IPS-18a (cell line): ENCODE data around the gene AGPAT4.
"Not testable (repeated sequence)": the region's sequence is repeated elsewhere in the genome, so short reads cannot be mapped to it uniquely, and the experiment has no call there.

Source experiments
- H3K27ac ChIP-seq: one replicate; pipeline ENCODE4 v1.5.1; 2013; ENCODE audit warnings: low read length
- H3K27me3 ChIP-seq: one replicate; pipeline ENCODE4 v1.6.1; 2013; ENCODE audit warnings: mild to moderate bottlenecking, low read length; ENCODE audit not compliant: control insufficient read depth, insufficient read depth
- H3K36me3 ChIP-seq: one replicate; pipeline ENCODE4 v1.6.1; 2013; ENCODE audit warnings: low read depth, low read length; ENCODE audit not compliant: control insufficient read depth
- H3K4me1 ChIP-seq: one replicate; pipeline ENCODE4 v1.6.1; 2013; ENCODE audit warnings: low read depth, low read length; ENCODE audit not compliant: control insufficient read depth
- H3K4me3 ChIP-seq: one replicate; pipeline ENCODE4 v1.5.1; 2013; ENCODE audit warnings: low read length
- H3K9ac ChIP-seq: one replicate; pipeline ENCODE4 v1.6.1; 2013; ENCODE audit warnings: mild to moderate bottlenecking, low read length, moderate library complexity
- H3K9me3 ChIP-seq: one replicate; pipeline ENCODE4 v1.6.1; 2013; ENCODE audit warnings: low read depth, low read length; ENCODE audit not compliant: control insufficient read depth

The AGPAT4 gene, protein sequence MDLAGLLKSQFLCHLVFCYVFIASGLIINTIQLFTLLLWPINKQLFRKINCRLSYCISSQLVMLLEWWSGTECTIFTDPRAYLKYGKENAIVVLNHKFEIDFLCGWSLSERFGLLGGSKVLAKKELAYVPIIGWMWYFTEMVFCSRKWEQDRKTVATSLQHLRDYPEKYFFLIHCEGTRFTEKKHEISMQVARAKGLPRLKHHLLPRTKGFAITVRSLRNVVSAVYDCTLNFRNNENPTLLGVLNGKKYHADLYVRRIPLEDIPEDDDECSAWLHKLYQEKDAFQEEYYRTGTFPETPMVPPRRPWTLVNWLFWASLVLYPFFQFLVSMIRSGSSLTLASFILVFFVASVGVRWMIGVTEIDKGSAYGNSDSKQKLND

GRCh38 chr6:161273752-161274487, at the start of gene AGPAT4:
AGPAT4 (minus strand) TSS chr6:161274061; CDS start chr6:161232213, 41,848 bp downstream.
- Histone ChIP-seq H3K4me3 (peak within 1 kb of the TSS; percentile 83), H3K9ac (peak within 1 kb of the TSS; percentile 88), H3K36me3 (no peaks in the 10 kb centered on the region), H3K27ac (peak within 1 kb of the TSS; percentile 89), H3K9me3 (no peaks in the 10 kb centered on the region), H3K27me3 (no peaks in the 10 kb centered on the region), H3K4me1 (peaks cover 29% of the 10 kb centered on the region)

DNA sequence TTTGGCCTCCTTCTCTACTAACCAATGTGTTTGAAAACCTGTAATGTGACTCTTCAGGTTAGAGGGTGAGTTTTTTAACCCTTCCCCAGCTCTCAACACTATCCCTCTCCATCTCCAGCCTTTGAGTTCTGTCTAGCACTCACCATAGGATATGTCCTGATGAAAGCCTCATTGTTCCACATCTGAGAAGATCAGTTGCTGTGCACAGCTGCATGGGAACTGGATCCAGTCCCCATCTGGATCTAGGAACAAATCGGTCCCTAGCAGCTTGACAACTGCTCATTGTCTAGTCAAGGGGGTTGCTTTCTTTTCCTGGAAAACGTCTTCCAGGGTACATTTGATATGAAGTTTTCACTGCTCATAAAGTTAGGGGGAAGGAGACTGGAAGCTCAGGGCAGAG, 45.4 kb upstream of the AGPAT4 start:
- no peak overlapping the region for H3K4me3 ChIP-seq
- no peaks in the 10 kb centered on the region for H3K27me3 ChIP-seq
- no peak overlapping the region for H3K27ac ChIP-seq
- no peaks in the 10 kb centered on the region for H3K9me3 ChIP-seq
- H3K36me3 ChIP-seq, result no peaks in the 10 kb centered on the region
- H3K4me1 ChIP-seq, result peaks cover 9% of the 10 kb centered on the region
- H3K9ac ChIP-seq, result no peak overlapping the region

GRCh38 chr6:161318456-161318855, 44.6 kb upstream of the AGPAT4 start:
- no peak overlapping the region for H3K27ac ChIP-seq
- H3K27me3 ChIP-seq, result no peaks in the 10 kb centered on the region
- no peaks in the 10 kb centered on the region for H3K36me3 ChIP-seq
- H3K4me3 ChIP-seq, result no peak overlapping the region
- H3K9ac ChIP-seq, result no peak overlapping the region
- no peaks in the 10 kb centered on the region for H3K9me3 ChIP-seq
- H3K4me1 ChIP-seq, result peaks cover 11% of the 10 kb centered on the region

GRCh38 chr6:161316531-161316930, 42.7 kb upstream of the AGPAT4 start:
- no peaks in the 10 kb centered on the region for H3K36me3 ChIP-seq
- no peak overlapping the region for H3K4me3 ChIP-seq
- H3K27ac ChIP-seq, result no peak overlapping the region
- H3K9me3 ChIP-seq, result no peaks in the 10 kb centered on the region
- no peak overlapping the region for H3K9ac ChIP-seq
- peaks cover 11% of the 10 kb centered on the region for H3K4me1 ChIP-seq
- no peaks in the 10 kb centered on the region for H3K27me3 ChIP-seq

DNA sequence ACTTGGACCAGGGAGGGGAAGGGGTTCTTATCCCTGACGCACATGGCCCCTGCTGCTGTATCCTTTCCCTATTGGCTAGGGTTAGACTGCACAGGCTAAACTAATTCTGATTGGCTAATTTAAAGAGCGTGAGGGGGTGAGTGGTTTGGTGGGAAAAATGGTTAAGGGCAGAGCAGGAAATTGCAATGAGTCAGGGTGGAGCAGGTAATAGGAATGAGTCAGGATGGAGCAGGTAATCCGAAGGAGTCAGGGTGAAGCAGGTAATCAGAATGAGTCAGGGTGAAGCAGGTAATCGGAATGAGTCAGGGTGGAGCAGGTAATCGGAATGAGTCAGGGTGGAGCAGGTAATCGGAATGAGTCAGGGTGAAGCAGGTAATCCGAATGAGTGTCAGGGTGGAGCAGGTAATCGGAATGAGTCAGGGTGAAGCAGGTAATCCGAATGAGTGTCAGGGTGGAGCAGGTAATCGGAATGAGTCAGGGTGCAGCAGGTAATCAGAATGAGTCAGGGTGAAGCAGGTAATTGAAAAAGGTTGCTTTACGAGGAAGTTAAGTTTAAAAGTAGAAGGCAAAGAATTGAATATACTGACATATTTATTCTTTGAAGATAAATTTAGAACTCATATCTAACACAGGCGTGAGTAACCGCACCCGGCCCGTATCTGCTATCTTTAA, 41.5 kb upstream of the AGPAT4 start:
- H3K27ac ChIP-seq, result not testable (repeated sequence)

DNA sequence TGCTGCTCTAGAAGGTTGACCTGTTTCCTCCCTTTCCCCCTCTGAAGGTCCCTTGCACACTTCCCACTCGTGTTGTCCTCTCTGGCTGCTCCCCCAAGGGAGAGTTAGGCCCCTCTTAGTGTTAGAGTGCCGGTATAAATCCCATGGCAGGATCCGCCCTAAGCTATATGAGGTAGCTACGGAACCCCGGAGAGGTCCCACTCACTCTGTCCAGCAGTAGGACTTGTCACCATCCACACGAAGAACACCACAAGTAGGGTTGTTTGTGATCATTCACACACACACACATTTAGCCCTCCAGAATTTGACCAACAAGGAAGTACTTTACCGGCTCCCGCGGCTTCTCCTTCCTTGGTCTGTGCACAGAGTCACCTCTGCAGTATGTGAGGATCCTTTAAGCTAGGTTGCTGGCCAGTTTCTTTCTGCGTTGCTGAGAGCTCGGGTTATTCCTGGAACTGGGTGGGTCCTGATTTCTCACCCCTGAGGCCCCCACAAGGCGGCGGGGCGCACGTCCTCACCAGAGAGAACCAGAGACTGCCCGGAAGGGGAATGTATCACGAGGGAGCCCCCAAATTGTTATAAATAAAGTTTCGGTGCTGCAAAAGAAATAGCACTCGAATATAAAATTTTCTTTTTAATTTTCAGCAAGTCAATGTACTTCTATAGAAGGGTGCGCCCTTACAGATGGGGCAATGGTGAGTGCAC, 40.8 kb upstream of the AGPAT4 start:
- H3K27me3 ChIP-seq, H3K9me3 ChIP-seq, H3K4me3 ChIP-seq, H3K27ac ChIP-seq, H3K36me3 ChIP-seq, H3K9ac ChIP-seq: not testable (repeated sequence)
- peaks cover 11% of the 10 kb centered on the region for H3K4me1 ChIP-seq

More for the DNA sequence above, 41.5 kb upstream of the AGPAT4 start:
- H3K4me3 ChIP-seq, H3K36me3 ChIP-seq, H3K9me3 ChIP-seq, H3K9ac ChIP-seq, H3K27me3 ChIP-seq: not testable (repeated sequence)
- peaks cover 11% of the 10 kb centered on the region for H3K4me1 ChIP-seq

GRCh38 chr6:161313940-161314509, 40.2 kb upstream of the AGPAT4 start:
- H3K9ac ChIP-seq, result no peak overlapping the region
- H3K4me3 ChIP-seq, result no peak overlapping the region
- H3K27me3 ChIP-seq, result no peaks in the 10 kb centered on the region
- H3K9me3 ChIP-seq, result no peaks in the 10 kb centered on the region
- no peak overlapping the region for H3K27ac ChIP-seq
- H3K36me3 ChIP-seq, result no peaks in the 10 kb centered on the region
- H3K4me1 ChIP-seq, result peaks cover 11% of the 10 kb centered on the region

- not testable (repeated sequence) for H3K27ac ChIP-seq
Measured at GRCh38 chr6:161313475-161313874, 39.6 kb upstream of the AGPAT4 start.

GRCh38 chr6:161309774-161310173, 35.9 kb upstream of the AGPAT4 start:
- not testable (repeated sequence) for H3K27ac ChIP-seq, H3K9me3 ChIP-seq, H3K9ac ChIP-seq, H3K36me3 ChIP-seq, H3K4me3 ChIP-seq, H3K4me1 ChIP-seq, H3K27me3 ChIP-seq

More at GRCh38 chr6:161313475-161313874, 39.6 kb upstream of the AGPAT4 start:
- H3K4me1 ChIP-seq, H3K36me3 ChIP-seq, H3K27me3 ChIP-seq, H3K9me3 ChIP-seq, H3K9ac ChIP-seq, H3K4me3 ChIP-seq: not testable (repeated sequence)

- H3K36me3 ChIP-seq, result no peaks in the 10 kb centered on the region
- H3K9ac ChIP-seq, result no peak overlapping the region
- no peaks in the 10 kb centered on the region for H3K9me3 ChIP-seq
- H3K27ac ChIP-seq, result no peak overlapping the region
- H3K27me3 ChIP-seq, result no peaks in the 10 kb centered on the region
- H3K4me1 ChIP-seq, result no peaks in the 10 kb centered on the region
- H3K4me3 ChIP-seq, result no peak overlapping the region
Measured at GRCh38 chr6:161308075-161308655, 34.3 kb upstream of the AGPAT4 start.

DNA sequence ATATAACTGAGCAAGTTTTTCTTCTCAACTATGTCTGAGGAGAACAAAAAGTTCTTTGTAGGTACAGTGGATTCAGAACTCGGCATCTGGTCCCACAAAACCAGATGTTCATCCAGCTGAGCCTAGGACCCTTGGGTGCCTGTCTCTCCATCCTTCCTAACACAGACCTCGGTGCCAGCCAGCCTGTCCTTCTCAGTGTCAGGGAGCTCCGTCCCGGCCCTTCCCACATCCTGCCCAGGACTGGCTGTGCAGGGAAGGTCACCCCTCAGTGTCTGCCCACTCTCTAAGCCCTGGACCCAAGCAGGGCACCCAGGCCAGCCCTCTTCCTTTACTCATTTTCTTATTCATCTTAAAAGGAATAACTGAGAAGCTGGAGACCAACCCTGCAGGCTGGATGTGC, 32.0 kb upstream of the AGPAT4 start:
- Histone ChIP-seq H3K27ac (no peak overlapping the region), H3K9ac (no peak overlapping the region), H3K27me3 (no peaks in the 10 kb centered on the region), H3K4me3 (no peak overlapping the region), H3K9me3 (no peaks in the 10 kb centered on the region), H3K4me1 (no peaks in the 10 kb centered on the region), H3K36me3 (no peaks in the 10 kb centered on the region)
